Left forelimb (tissue), 1 donor: ENCODE data around the gene SBF2.
"Not testable (repeated sequence)": the region's sequence is repeated elsewhere in the genome, so short reads cannot be mapped to it uniquely, and the experiment has no call there.

Source experiments
- DNase-seq: peaks from one replicate; pipeline ENCODE4 v3.0.0-alpha.2; 2018; ENCODE audit warnings: low spot score

The SBF2 gene

DNA sequence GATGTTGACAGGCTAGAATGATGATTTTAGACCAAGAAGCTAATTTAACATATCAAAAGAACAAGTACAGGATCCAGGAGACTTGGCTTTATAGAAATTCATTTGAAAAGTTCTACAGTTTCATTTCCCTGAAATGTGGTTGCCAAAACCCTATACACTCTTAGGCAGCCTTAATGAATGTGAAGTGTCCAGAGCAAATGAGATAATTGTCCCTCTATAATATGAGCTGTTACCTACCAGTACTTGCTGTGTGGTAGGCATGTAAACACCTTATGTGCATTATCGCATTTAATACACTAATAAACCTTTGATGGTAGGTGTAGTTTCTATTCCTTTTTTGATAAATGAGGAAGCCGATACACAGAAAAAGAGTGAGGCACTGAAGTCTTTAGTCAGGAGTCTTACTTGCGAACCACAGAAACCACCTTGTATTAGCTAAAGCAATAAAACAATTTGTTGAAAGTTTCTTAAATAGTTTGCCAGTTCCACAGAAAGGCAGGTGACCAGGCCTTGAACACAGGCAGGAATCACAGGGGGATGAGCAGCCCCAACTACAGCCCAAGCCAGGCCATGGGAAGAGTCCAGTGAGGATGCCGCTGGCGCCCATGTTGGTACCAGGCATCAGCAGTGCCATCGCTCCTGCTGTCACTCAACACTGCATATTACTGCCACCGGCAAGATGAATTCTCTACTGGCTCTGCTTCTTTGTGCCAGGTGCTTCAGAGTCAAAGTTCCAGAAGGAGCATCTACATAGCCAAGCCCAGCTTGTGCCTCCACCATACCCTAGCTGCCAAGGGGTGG, 548.4 kb downstream of the SBF2 start:
- DNase-seq: no peak

- not testable (repeated sequence) for DNase-seq
These were observed 550.5 kb downstream of the SBF2 start for GRCh38 chr11:9743512-9743911.

- no peak for DNase-seq
These were observed 552.8 kb downstream of the SBF2 start for GRCh38 chr11:9741260-9741659.

- no peak for DNase-seq
These were observed 553.7 kb downstream of the SBF2 start for GRCh38 chr11:9740202-9740883.

DNA sequence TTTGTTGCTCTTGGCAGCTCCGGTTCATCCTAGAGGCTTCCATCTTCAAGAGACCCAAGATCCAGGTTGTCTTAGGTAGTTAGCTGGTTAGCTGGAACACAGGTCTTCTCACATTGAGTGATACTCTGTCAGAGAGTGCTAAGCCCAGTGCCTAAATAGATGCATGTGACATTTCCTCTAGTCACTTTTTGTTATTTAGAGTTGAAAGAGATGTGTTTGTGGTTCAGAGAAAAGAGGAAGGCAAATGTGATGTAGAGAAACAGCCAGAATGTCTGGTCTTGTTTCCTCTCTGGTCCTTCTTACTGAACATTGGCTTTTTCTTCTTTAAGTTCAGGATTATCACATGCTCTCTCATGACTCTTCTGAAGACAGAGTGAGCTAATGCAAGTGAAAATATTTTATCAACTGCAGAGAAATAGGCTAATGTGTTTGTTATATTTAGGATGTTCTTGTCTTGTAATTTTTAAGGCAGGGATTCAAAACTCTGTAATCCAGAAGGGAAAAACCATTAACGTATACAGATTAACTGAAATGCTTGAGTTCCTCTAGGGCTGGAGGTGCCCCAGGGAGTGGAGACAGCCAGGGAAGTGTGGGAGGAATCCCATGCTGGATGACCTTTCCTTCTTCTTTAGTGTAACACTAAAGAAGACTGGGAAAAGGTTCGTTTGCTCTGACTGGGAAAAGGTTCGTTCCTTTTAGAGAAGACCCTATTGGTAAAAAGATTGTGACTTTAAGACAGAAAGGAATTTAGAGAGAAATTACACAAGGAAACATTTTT, 554.7 kb downstream of the SBF2 start:
- DNase-seq: no peak

GRCh38 chr11:9738707-9739106, 555.3 kb downstream of the SBF2 start:
- DNase-seq: no peak

DNA sequence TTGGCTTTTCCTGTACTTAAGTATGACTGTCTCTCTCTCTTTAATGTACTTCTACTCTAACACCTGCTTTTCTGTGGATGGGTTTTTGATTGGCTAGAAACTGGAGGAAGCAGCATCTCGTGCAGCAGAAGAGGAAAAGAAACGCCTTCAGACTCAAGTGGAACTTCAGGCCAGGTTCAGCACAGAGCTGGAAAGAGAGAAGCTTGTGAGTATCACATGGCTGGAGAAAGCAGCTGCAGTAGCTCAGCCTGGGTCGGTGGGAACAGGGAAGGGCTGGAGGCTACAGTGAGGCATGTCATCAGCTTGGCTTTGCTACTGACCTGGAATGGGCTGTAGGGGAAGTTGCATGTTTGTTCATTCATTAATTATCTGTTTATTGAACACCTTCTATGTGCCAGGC, 555.9 kb downstream of the SBF2 start:
- no peak for DNase-seq

- DNase-seq: no peak
These were observed 557.7 kb downstream of the SBF2 start for GRCh38 chr11:9736365-9736764.

DNA sequence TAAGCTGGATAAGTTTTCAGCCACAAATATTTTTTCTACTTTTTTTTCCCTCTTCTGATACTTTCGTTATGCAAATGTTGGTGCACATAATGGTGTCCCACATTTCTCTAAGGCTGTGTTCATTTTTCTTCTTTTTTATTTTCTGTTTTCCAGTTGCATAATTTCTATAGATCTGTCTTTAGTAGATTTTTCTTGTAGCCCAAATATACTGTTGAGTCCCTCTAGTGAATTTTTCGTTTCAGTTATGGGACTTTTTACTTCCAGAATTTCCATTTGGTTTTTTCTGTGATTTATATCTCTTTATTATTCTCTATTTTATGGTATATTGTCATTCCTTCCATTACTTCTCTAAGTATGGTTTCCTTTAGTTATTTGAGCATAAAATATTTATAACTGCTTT, 558.1 kb downstream of the SBF2 start:
- no peak for DNase-seq

DNA sequence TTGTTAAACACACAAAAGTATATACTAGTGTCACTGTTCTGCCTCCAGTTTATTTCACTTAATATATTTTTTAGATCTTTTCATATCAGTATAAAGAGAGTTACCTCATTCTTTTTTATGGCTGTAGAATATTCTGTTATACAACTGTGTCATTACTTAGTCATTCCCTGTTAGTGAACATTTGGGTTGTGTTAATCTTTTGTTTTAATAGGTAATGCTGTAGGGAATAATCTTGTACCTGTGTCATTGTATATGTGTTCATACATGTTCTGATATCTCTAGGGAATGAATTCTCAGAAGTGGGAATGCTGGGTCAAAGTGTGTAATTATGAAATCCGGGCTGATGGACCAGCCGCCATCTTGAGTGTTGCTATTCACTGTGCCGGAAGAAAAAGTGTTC, 558.8 kb downstream of the SBF2 start:
- DNase-seq: no peak

- DNase-seq: no peak
These were observed 560.8 kb downstream of the SBF2 start for GRCh38 chr11:9733212-9733611.

DNA sequence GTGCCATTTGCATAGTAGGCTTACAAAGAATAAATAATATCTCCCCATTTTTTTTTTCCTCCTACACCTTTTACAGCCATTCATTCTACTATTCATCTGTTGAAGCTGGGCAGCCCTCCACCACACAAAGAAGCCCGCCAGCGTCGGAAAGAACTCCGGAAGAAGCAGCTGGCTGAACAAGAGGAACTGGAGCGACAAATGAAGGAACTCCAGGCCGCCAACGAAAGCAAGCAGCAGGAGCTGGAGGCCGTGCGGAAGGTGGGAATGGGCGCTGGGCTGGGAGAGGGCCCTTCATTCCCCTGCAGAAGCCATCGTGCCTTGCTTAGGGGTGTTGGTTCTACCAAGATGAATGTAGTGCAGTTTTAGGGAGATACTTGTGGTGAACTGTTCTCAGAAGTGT, 561.6 kb downstream of the SBF2 start:
- DNase-seq: no peak

- no peak for DNase-seq
These were observed 562.8 kb downstream of the SBF2 start for GRCh38 chr11:9731256-9731655.
